DMS53 (cell line): ENCODE data around the gene CFAP100.

ENCODE experiments used
- DNase-seq: peaks from one replicate; lab custom pipeline; 2025; lab: John Stamatoyannopoulos, UW

CFAP100 gene

GRCh38 chr3:126481808-126482502, 87.2 kb downstream of the CFAP100 start:
- peak; percentile 21 for DNase-seq

GRCh38 chr3:126482503-126483255, 88.0 kb downstream of the CFAP100 start:
- DNase-seq: no peak

GRCh38 chr3:126483321-126483761, 88.6 kb downstream of the CFAP100 start:
- no peak for DNase-seq

- no peak for DNase-seq
These were observed 89.4 kb downstream of the CFAP100 start for GRCh38 chr3:126484148-126484547.

GRCh38 chr3:126484662-126485061, 90.0 kb downstream of the CFAP100 start:
- DNase-seq: no peak

DNA sequence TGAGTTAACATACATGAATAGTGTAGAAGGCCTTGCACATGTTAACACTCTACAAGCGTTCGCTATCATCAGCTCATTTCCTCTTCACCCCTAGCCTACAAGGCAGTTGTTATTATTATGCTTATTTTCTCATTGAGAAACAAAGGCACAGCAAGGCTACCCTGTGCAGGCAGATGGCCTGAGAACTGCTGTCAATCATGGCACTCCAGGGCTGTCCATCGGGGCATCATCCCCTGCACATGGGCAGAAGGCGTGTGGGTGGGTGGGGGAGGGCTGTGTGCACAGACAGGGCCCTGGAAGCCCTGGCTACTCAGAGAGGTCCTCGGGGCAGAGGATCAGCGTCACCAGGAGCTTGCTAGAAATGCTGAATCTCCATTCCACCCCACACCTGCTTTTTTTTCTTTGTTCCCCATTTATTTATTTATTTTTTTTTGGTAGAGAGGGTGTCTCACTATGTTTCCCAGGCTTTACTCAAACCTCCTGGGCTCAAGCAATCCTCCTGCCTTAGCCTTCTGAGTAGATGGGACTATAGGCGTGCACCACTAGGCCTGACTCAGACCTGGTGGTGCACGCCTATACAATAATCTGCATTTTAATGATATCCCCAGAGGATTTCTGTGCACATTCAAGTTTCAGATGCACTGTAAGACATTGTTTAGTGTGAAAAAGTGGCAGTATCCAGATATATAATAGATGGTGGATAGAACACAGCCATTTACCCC, 90.6 kb downstream of the CFAP100 start:
- no peak for DNase-seq

DNA sequence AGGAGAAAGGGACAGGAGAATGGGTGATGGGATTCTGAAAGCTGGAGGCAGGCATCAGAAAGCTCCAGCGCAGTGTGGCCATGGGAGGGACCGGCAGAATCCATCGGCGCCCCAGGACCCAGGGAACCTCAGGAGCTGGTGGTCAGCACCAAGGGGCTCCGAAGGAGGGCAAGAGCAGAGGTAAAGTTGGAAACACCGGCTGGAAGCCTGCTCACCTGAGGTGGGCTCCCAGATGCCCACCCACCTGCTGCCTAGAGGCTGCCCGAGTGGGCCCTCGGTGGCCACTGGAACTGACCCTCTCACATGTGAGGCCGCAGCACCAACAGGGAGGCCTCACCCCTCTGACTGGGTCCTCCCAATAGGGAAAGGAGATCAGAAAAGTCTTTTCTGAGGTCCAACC, 91.2 kb downstream of the CFAP100 start:
- no peak for DNase-seq
